ENCODE data around the gene NBAS. TPM values are rescaled to one million over a fixed set of nuclear protein-coding genes. Genes with fewer than 3 reads are reported as not detected.

Gene NBAS
- total and polyA plus RNA-seq, 9 of the 15 experiments (the other 6 are each of a cell fraction or from before 2014, with no cell fraction given): 15.3 to 94.4 (median 69.9) TPM

- DNase-seq (ENCODE audit: extremely low read depth in 1 of 4, low spot score in 3 of 4) (no peak), ATAC-seq (no peak), FAIRE-seq (no peak)
- Histone ChIP-seq H3K36me3 (ENCODE audit: control insufficient read depth, insufficient read depth, low read length) (peaks cover 84% of the 10 kb centered on the region), H3K79me2 (ENCODE audit: control insufficient read depth, insufficient read depth, low read length) (peaks cover 43% of the 10 kb centered on the region), H3K9me3 (replicated peaks; ENCODE audit: control insufficient read depth, insufficient read depth, low read depth, low read length) (no peaks in the 10 kb centered on the region), H3K4me2 (ENCODE audit: insufficient read depth, low read length) (no peak overlapping the region), H3K4me1 (replicated peaks in 1 of 2; ENCODE audit: control insufficient read depth in 2 of 2, insufficient read depth in 2 of 2, low read length in 2 of 2) (peaks cover 5 to 9% of the 10 kb centered on the region in 2 experiments; a peak in 3 of 5 replicates), H3K9ac (ENCODE audit: insufficient read depth in 1 of 2, low read depth in 2 of 2, low read length in 2 of 2) (no peak overlapping the region), H4K20me1 (replicated peaks; ENCODE audit: control insufficient read depth, insufficient read depth, low read length) (no peaks in the 10 kb centered on the region), H2AFZ (ENCODE audit: low read depth, low read length) (no peak overlapping the region), H3K4me3 (no peak overlapping the region), H3K9me1 (ENCODE audit: control insufficient read depth, insufficient read depth, low read length) (no peaks in the 10 kb centered on the region), H3K27me3 (ENCODE audit: control insufficient read depth in 2 of 2, insufficient read depth in 2 of 2, low read length in 2 of 2) (no peaks in the 10 kb centered on the region), H3K27ac (ENCODE audit: extremely low read depth, low read depth, low read length) (no peak overlapping the region)
- in situ Hi-C loops (cut with MboI) (no loop called here), intact Hi-C loops (cut with micrococcal nuclease) (no loop called here)
- 94% methylated on average over 5 of the region's 5 CpGs for WGBS (ENCODE audit: insufficient coverage, low coverage, missing lambda C conversion rate)
- BruUV-seq (replicated peaks): no TSS peak
- POLR2A ChIA-PET: interaction anchor here (0.7 to 1.0 kb wide), 3 partner anchors 10 to 81 kb away, joined by 3 to 5 read pairs (median 4); no protein-coding TSS in a partner anchor
- CTCF ChIA-PET (ENCODE audit: low intra/inter-chr PET ratio): no interaction called here
- TF ChIP-seq NFATC3 (IDR thresholded peaks at IDR 0.05): no peak
- peak; percentile 39; the same call in 1 of the 2 replicates for TF ChIP-seq HDAC2 (IDR thresholded peaks at IDR 0.05)
- peak; percentile 37 to 56; a peak in 3 of 4 replicates for TF ChIP-seq KDM1A (IDR thresholded peaks at IDR 0.05)
- TF ChIP-seq PHF8 (IDR thresholded peaks at IDR 0.05; ENCODE audit: borderline replicate concordance, low read length): no peak
- TF ChIP-seq TCF3 (CRISPR knock-in tag; IDR thresholded peaks at IDR 0.05): no peak
- no peak for TF ChIP-seq RBM15 (IDR thresholded peaks at IDR 0.05; ENCODE audit: insufficient read depth, low read length)
- no peak for TF ChIP-seq TBP (optimal IDR thresholded peaks at IDR 0.05; ENCODE audit: low read depth, low read length)
- TF ChIP-seq BCOR (IDR thresholded peaks at IDR 0.05): peak; percentile 86
- TF ChIP-seq, protein P1, sequence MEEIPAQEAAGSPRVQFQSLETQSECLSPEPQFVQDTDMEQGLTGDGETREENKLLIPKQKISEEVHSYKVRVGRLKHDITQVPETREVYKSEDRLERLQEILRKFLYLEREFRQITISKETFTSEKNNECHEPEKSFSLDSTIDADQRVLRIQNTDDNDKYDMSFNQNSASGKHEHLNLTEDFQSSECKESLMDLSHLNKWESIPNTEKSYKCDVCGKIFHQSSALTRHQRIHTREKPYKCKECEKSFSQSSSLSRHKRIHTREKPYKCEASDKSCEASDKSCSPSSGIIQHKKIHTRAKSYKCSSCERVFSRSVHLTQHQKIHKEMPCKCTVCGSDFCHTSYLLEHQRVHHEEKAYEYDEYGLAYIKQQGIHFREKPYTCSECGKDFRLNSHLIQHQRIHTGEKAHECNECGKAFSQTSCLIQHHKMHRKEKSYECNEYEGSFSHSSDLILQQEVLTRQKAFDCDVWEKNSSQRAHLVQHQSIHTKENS (CRISPR knock-in tag; IDR thresholded peaks at IDR 0.05): no peak
- no peak for TF ChIP-seq NELFE (IDR thresholded peaks at IDR 0.05; ENCODE audit: insufficient read depth, insufficient read length)
- no peak for TF ChIP-seq ARNT (IDR thresholded peaks at IDR 0.05)
- no peak for TF ChIP-seq ZNF592 (IDR thresholded peaks at IDR 0.05)
- TF ChIP-seq ZNF512 (tag; IDR thresholded peaks at IDR 0.05): no peak
- TF ChIP-seq NFE2L1 (tag; IDR thresholded peaks at IDR 0.05; ENCODE audit: borderline replicate concordance, low read depth): no peak
- peak; percentile 44 for TF ChIP-seq CHD4 (IDR thresholded peaks at IDR 0.05; ENCODE audit: insufficient read depth, insufficient replicate concordance, low read depth, low read length, poor library complexity, severe bottlenecking)
- TF ChIP-seq FIP1L1 (IDR thresholded peaks at IDR 0.05; ENCODE audit: low read depth, low read length, poor library complexity, severe bottlenecking): no peak
Measured at GRCh38 chr2:15533860-15534480, 27.2 kb downstream of the NBAS start.

Data from K562 (cell line).